ENCODE data around the gene NAA30.

Gene NAA30

GRCh38 chr14:57380935-57381334 is 9.5 kb upstream of the NAA30 start:
- H3K4me3 ChIP-seq (ENCODE audit: low read depth, low read length), result no peak overlapping the region
- peaks cover 21% of the 10 kb centered on the region for H3K27me3 ChIP-seq
- no peaks in the 10 kb centered on the region for H3K9me3 ChIP-seq
- H3K4me1 ChIP-seq, result no peaks in the 10 kb centered on the region
- no peak for DNase-seq
- TF ChIP-seq CTCF (IDR thresholded peaks at IDR 0.05; ENCODE audit: low read depth, low read length), result no peak
- H3K36me3 ChIP-seq, result no peaks in the 10 kb centered on the region

GRCh38 chr14:57382283-57382682 is 8.1 kb upstream of the NAA30 start:
- no peak overlapping the region for H3K4me3 ChIP-seq (ENCODE audit: low read depth, low read length)
- peaks cover 9% of the 10 kb centered on the region for H3K27me3 ChIP-seq
- DNase-seq, result no peak
- TF ChIP-seq CTCF (IDR thresholded peaks at IDR 0.05; ENCODE audit: low read depth, low read length), result no peak
- H3K9me3 ChIP-seq, result no peaks in the 10 kb centered on the region
- no peaks in the 10 kb centered on the region for H3K4me1 ChIP-seq
- no peaks in the 10 kb centered on the region for H3K36me3 ChIP-seq

- Histone ChIP-seq H3K27me3 (peaks cover 9% of the 10 kb centered on the region), H3K9me3 (no peaks in the 10 kb centered on the region), H3K4me3 (ENCODE audit: low read depth, low read length) (no peak overlapping the region), H3K36me3 (no peaks in the 10 kb centered on the region), H3K4me1 (no peaks in the 10 kb centered on the region)
- DNase-seq, result no peak
- TF ChIP-seq CTCF (IDR thresholded peaks at IDR 0.05; ENCODE audit: low read depth, low read length), result no peak
These were observed 7.2 kb upstream of the NAA30 start for GRCh38 chr14:57383125-57383745.

- no peaks in the 10 kb centered on the region for H3K9me3 ChIP-seq
- TF ChIP-seq CTCF (IDR thresholded peaks at IDR 0.05; ENCODE audit: low read depth, low read length), result no peak
- H3K4me3 ChIP-seq (ENCODE audit: low read depth, low read length), result no peak overlapping the region
- peaks cover 9% of the 10 kb centered on the region for H3K27me3 ChIP-seq
- DNase-seq, result no peak
- H3K4me1 ChIP-seq, result no peaks in the 10 kb centered on the region
- no peaks in the 10 kb centered on the region for H3K36me3 ChIP-seq
These were observed 2.3 kb upstream of the NAA30 start for GRCh38 chr14:57388067-57388466.

- Histone ChIP-seq H3K4me1 (no peaks in the 10 kb centered on the region), H3K9me3 (no peaks in the 10 kb centered on the region), H3K4me3 (ENCODE audit: low read depth, low read length) (peak overlapping the region; percentile 86), H3K36me3 (no peaks in the 10 kb centered on the region), H3K27me3 (peaks cover 5% of the 10 kb centered on the region; the same call in 1 of the 2 replicates)
- DNase-seq, result no peak
- no peak for TF ChIP-seq CTCF (IDR thresholded peaks at IDR 0.05; ENCODE audit: low read depth, low read length)
These were observed 745 bp upstream of the NAA30 start for GRCh38 chr14:57389646-57390036.

GRCh38 chr14:57390806-57391516 is 575 bp downstream of the NAA30 start:
- Histone ChIP-seq H3K4me1 (no peaks in the 10 kb centered on the region), H3K4me3 (ENCODE audit: low read depth, low read length) (peak overlapping the region; percentile 86), H3K36me3 (no peaks in the 10 kb centered on the region), H3K9me3 (no peaks in the 10 kb centered on the region), H3K27me3 (no peaks in the 10 kb centered on the region)
- peak; percentile 40 for DNase-seq
- no peak for TF ChIP-seq CTCF (IDR thresholded peaks at IDR 0.05; ENCODE audit: low read depth, low read length)
